WTC11 (cell line): ENCODE measurements around the gene PCSK5. TPM values are rescaled to one million over a fixed set of nuclear protein-coding genes. Genes with fewer than 3 reads are reported as not detected.
"Not testable (repeated sequence)": the region's sequence is repeated elsewhere in the genome, so short reads cannot be mapped to it uniquely, and the experiment has no call there.

ENCODE experiments used
- ATAC-seq: fragments of 200-7000 bp; cut with Tn5 transposase; 2 replicates; pipeline ENCODE4 v1.10.0; 2021; ENCODE audit warnings: mild to moderate bottlenecking, moderate library complexity
- CTCF ChIA-PET: fragments of 300-600 bp; sonication (Branson Sonifier 250); formaldehyde crosslinking; loops from one replicate; lab custom pipeline; 2021; ENCODE audit warnings: antibody characterized with exemption; lab: Charles Lee
- POLR2A ChIA-PET: fragments of 350-600 bp; sonication (Branson Sonifier 250); formaldehyde crosslinking; loops from one replicate; lab custom pipeline; 2021; ENCODE audit warnings: antibody characterized with exemption; lab: Charles Lee
- DNase-seq: peaks from one replicate; pipeline ENCODE4 v3.0.0; 2021; ENCODE audit warnings: low spot score
- H3K27ac Mint-ChIP-seq: 2 replicates; pipeline ENCODE4 v1.8.0; 2021; ENCODE audit warnings: mixed read lengths
- H3K27me3 Mint-ChIP-seq: 2 replicates; pipeline ENCODE4 v1.8.0; 2021; ENCODE audit warnings: low read depth, mild to moderate bottlenecking, moderate library complexity, mixed read lengths
- H3K36me3 Mint-ChIP-seq: 2 replicates; pipeline ENCODE4 v1.8.0; 2021; ENCODE audit warnings: mixed read lengths
- H3K4me1 Mint-ChIP-seq: 2 replicates; pipeline ENCODE4 v1.8.0; 2022; ENCODE audit warnings: mixed read lengths
- H3K4me3 Mint-ChIP-seq: 2 replicates; pipeline ENCODE4 v1.8.0; 2021; ENCODE audit warnings: mild to moderate bottlenecking, moderate library complexity, mixed read lengths
- H3K9me3 Mint-ChIP-seq: 2 replicates; pipeline ENCODE4 v1.8.0; 2021; ENCODE audit warnings: mixed read lengths
- CBFB ChIP-seq: sonication (generic); formaldehyde crosslinking; IDR thresholded peaks from 2 replicates; pipeline ENCODE4 v1.8.1; 2022; ENCODE audit warnings: mild to moderate bottlenecking, low read depth, missing genetic modification reagents
- ELF4 ChIP-seq: sonication (generic); formaldehyde crosslinking; IDR thresholded peaks from 2 replicates; pipeline ENCODE4 v1.8.1; 2022; ENCODE audit warnings: low read depth, mild to moderate bottlenecking, moderate library complexity, missing genetic modification reagents
- GRHL2 ChIP-seq: fragments of 250-450 bp; sonication (Bioruptor Pico); IDR thresholded peaks from 2 replicates; pipeline ENCODE4 v1.8.0; 2022; ENCODE audit warnings: mild to moderate bottlenecking, moderate library complexity; ENCODE audit not compliant: insufficient replicate concordance, severe bottlenecking
- KAT7 ChIP-seq: sonication (generic); formaldehyde crosslinking; IDR thresholded peaks from 2 replicates; pipeline ENCODE4 v1.8.1; 2023; ENCODE audit warnings: missing genetic modification reagents, mild to moderate bottlenecking, borderline replicate concordance
- MYBL2 ChIP-seq: sonication (generic); formaldehyde crosslinking; IDR thresholded peaks from 2 replicates; pipeline ENCODE4 v1.8.1; 2023; ENCODE audit warnings: mild to moderate bottlenecking, moderate library complexity, missing genetic modification reagents
- SP1 ChIP-seq: sonication (generic); formaldehyde crosslinking; conservative IDR thresholded peaks from 2 replicates; pipeline ENCODE4 v1.8.1; 2022; ENCODE audit warnings: missing genetic modification reagents
- TP53 ChIP-seq: sonication (generic); formaldehyde crosslinking; IDR thresholded peaks from 2 replicates; pipeline ENCODE4 v1.8.1; 2023; ENCODE audit warnings: mild to moderate bottlenecking, missing genetic modification reagents
- total RNA-seq: library from RNA; stranded (reverse); gene quantifications from 3 replicates; pipeline ENCODE4 v1.2.3, GENCODE V29; 2021
- TF ChIP-seq, protein P1 (sequence below): fragments of 250-450 bp; sonication (Bioruptor Pico); IDR thresholded peaks from 2 replicates; pipeline ENCODE4 v2.1.2; 2022; ENCODE audit warnings: mild to moderate bottlenecking, moderate library complexity
- TF ChIP-seq, protein P2 (sequence below): sonication (generic); formaldehyde crosslinking; IDR thresholded peaks from 2 replicates; pipeline ENCODE4 v1.8.0; 2022; ENCODE audit warnings: mild to moderate bottlenecking, missing genetic modification reagents
- TF ChIP-seq, protein P3 (sequence below): sonication (generic); formaldehyde crosslinking; IDR thresholded peaks from 2 replicates; pipeline ENCODE4 v1.8.1; 2022; ENCODE audit warnings: mild to moderate bottlenecking, missing genetic modification reagents, moderate library complexity, borderline replicate concordance
- TF ChIP-seq, protein P4 (sequence below): sonication (generic); formaldehyde crosslinking; IDR thresholded peaks from 2 replicates; pipeline ENCODE4 v1.8.0; 2022; ENCODE audit warnings: mild to moderate bottlenecking, missing genetic modification reagents
- TF ChIP-seq, protein P5 (sequence below): fragments of 250-450 bp; sonication (Bioruptor Pico); IDR thresholded peaks from 2 replicates; pipeline ENCODE4 v1.9.0; 2021; ENCODE audit warnings: mild to moderate bottlenecking
- TF ChIP-seq, protein P6 (sequence below): fragments of 250-450 bp; sonication (Bioruptor Pico); conservative IDR thresholded peaks from 2 replicates; pipeline ENCODE4 v1.9.0; 2021; ENCODE audit warnings: mild to moderate bottlenecking
- TF ChIP-seq, protein P7 (sequence below): fragments of 250-450 bp; sonication (Bioruptor Pico); IDR thresholded peaks from 2 replicates; pipeline ENCODE4 v1.9.0; 2021; ENCODE audit warnings: mild to moderate bottlenecking

Gene PCSK5
- total RNA-seq, 1 experiment from 2014 or later: 30.6 TPM

DNA sequence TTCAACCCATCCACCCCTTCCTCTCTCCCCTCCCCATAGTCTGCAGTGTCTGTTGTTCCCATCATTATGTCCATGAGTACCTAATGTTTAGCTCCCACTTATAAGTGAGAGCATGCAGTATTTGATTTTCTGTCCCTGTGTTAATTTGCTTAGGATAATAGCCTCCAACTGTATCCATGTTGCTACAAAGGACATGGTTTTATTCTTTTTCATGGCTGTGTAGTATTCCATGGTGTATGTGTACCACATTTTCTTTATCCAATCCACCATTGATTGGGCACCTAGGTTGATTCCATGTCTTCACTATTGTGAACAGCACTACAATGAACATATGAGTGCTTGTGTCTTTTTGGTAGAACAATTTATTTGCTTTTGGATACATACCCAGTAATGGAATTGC lies 187.1 kb downstream of the PCSK5 start:
- Mint-ChIP-seq H3K36me3 (peaks cover 42% of the 10 kb centered on the region), H3K4me1 (no peaks in the 10 kb centered on the region), H3K4me3 (no peak overlapping the region), H3K27ac (no peak overlapping the region), H3K9me3 (peaks cover 14% of the 10 kb centered on the region), H3K27me3 (no peaks in the 10 kb centered on the region)
- no peak for ATAC-seq
- DNase-seq: no peak
- CTCF ChIA-PET: no interaction called here
- POLR2A ChIA-PET: no interaction called here
- TF ChIP-seq TP53 (CRISPR knock-in tag) (no peak), ELF4 (no peak), MYBL2 (CRISPR knock-in tag) (no peak), GRHL2 (CRISPR knock-in tag) (no peak), SP1 (no peak), KAT7 (no peak), CBFB (CRISPR knock-in tag) (no peak)
- TF ChIP-seq, protein P1, sequence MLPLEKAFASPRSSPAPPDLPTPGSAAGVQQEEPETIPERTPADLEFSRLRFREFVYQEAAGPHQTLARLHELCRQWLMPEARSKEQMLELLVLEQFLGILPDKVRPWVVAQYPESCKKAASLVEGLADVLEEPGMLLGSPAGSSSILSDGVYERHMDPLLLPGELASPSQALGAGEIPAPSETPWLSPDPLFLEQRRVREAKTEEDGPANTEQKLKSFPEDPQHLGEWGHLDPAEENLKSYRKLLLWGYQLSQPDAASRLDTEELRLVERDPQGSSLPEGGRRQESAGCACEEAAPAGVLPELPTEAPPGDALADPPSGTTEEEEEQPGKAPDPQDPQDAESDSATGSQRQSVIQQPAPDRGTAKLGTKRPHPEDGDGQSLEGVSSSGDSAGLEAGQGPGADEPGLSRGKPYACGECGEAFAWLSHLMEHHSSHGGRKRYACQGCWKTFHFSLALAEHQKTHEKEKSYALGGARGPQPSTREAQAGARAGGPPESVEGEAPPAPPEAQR (CRISPR knock-in tag): no peak
- TF ChIP-seq, protein P2, sequence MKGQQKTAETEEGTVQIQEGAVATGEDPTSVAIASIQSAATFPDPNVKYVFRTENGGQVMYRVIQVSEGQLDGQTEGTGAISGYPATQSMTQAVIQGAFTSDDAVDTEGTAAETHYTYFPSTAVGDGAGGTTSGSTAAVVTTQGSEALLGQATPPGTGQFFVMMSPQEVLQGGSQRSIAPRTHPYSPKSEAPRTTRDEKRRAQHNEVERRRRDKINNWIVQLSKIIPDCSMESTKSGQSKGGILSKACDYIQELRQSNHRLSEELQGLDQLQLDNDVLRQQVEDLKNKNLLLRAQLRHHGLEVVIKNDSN (CRISPR knock-in tag): no peak
- TF ChIP-seq, protein P3, sequence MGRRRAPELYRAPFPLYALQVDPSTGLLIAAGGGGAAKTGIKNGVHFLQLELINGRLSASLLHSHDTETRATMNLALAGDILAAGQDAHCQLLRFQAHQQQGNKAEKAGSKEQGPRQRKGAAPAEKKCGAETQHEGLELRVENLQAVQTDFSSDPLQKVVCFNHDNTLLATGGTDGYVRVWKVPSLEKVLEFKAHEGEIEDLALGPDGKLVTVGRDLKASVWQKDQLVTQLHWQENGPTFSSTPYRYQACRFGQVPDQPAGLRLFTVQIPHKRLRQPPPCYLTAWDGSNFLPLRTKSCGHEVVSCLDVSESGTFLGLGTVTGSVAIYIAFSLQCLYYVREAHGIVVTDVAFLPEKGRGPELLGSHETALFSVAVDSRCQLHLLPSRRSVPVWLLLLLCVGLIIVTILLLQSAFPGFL (CRISPR knock-in tag): no peak
- TF ChIP-seq, protein P4, sequence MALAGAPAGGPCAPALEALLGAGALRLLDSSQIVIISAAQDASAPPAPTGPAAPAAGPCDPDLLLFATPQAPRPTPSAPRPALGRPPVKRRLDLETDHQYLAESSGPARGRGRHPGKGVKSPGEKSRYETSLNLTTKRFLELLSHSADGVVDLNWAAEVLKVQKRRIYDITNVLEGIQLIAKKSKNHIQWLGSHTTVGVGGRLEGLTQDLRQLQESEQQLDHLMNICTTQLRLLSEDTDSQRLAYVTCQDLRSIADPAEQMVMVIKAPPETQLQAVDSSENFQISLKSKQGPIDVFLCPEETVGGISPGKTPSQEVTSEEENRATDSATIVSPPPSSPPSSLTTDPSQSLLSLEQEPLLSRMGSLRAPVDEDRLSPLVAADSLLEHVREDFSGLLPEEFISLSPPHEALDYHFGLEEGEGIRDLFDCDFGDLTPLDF (CRISPR knock-in tag): no peak
- TF ChIP-seq, protein P5, sequence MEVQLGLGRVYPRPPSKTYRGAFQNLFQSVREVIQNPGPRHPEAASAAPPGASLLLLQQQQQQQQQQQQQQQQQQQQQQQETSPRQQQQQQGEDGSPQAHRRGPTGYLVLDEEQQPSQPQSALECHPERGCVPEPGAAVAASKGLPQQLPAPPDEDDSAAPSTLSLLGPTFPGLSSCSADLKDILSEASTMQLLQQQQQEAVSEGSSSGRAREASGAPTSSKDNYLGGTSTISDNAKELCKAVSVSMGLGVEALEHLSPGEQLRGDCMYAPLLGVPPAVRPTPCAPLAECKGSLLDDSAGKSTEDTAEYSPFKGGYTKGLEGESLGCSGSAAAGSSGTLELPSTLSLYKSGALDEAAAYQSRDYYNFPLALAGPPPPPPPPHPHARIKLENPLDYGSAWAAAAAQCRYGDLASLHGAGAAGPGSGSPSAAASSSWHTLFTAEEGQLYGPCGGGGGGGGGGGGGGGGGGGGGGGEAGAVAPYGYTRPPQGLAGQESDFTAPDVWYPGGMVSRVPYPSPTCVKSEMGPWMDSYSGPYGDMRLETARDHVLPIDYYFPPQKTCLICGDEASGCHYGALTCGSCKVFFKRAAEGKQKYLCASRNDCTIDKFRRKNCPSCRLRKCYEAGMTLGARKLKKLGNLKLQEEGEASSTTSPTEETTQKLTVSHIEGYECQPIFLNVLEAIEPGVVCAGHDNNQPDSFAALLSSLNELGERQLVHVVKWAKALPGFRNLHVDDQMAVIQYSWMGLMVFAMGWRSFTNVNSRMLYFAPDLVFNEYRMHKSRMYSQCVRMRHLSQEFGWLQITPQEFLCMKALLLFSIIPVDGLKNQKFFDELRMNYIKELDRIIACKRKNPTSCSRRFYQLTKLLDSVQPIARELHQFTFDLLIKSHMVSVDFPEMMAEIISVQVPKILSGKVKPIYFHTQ (CRISPR knock-in tag): no peak
- TF ChIP-seq, protein P6, sequence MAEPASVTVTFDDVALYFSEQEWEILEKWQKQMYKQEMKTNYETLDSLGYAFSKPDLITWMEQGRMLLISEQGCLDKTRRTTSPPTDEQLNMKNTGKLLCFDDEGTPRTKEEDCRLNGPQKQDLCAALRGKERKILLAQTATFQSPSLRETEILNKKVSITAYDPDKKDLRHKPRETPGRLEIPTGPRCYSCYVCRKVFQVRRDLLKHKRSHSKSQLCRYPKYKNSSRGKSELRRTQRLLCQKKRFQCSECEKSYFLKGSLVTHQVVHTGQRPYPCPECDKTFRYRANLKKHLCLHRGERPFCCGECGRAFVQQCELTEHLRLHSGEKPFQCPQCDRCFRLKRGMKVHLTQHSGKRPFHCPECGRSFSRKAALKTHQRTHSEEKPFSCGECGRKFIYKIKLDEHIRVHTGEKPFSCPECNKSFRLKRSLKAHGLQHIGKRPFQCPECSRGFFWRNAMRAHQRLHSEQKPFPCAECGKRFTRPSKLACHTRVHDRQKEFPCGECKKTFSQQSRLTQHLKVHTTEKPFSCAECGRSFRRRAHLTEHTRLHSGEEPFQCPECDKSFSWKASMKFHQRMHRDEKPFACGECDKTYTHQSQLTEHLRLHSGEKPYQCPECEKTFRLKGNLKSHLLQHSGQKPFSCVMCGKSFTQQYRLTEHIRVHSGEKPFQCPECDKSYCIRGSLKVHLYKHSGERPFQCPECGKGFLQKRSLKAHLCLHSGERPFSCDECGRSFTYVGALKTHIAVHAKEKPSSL (CRISPR knock-in tag): no peak
- TF ChIP-seq, protein P7, sequence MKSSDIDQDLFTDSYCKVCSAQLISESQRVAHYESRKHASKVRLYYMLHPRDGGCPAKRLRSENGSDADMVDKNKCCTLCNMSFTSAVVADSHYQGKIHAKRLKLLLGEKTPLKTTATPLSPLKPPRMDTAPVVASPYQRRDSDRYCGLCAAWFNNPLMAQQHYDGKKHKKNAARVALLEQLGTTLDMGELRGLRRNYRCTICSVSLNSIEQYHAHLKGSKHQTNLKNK (CRISPR knock-in tag): no peak

DNA sequence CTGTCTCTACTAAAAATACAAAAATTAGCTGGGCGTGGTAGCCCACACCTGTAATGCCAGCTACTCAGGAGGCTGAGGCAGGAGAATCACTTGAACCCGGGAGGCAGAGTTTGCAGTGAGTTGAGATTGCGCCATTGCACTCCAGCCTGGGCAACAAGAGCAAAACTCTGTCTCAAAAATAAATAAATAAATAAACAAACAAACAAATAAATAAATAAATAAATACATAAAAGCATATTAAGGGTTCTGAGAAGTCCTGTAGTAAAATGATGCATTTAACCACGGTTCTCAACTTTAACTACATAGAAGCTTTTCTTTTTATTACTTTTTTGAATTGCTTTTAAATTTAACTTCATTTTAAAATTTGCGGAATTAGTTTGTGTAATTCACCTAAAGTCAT lies 190.8 kb downstream of the PCSK5 start:
- POLR2A ChIA-PET, H3K27me3 Mint-ChIP-seq, DNase-seq, H3K27ac Mint-ChIP-seq, H3K4me3 Mint-ChIP-seq, CTCF ChIA-PET, ATAC-seq, H3K4me1 Mint-ChIP-seq: not testable (repeated sequence)
- Mint-ChIP-seq H3K9me3 (peaks cover 14% of the 10 kb centered on the region), H3K36me3 (peaks cover 24% of the 10 kb centered on the region)
